ENCODE measurements around the gene ANKRD53. TPM values are rescaled to one million over a fixed set of nuclear protein-coding genes. Genes with fewer than 3 reads are reported as not detected.
A peak's percentile ranks its signal among the peaks of the same experiment; 100 is the strongest.

Gene ANKRD53
- polyA plus RNA-seq, 2 of the 4 experiments (the other 2 are of a cell fraction), result not detected

GRCh38 chr2:70959271-70959761 lies 19.1 kb upstream of the ANKRD53 start:
- ChIA-PET CTCF (interaction anchor here (1.4 to 11.4 kb wide), 7 partner anchors 8 to 97 kb away, joined by 4 to 171 read pairs (median 6); partner anchors contain the start of gene ANKRD53), POLR2A (no interaction called here)
- H3K4me1 ChIP-seq, result no peaks in the 10 kb centered on the region
- no peak overlapping the region for H3K4me2 ChIP-seq
- ATAC-seq (no peak), FAIRE-seq (no peak), DNase-seq (ENCODE audit: low read depth in 1 of 2, low spot score in 1 of 2) (no peak)
- TF ChIP-seq RNF2 (IDR thresholded peaks at IDR 0.05; ENCODE audit: borderline replicate concordance, low read depth), result no peak
- TF ChIP-seq CBX2 (IDR thresholded peaks at IDR 0.05; ENCODE audit: borderline replicate concordance, low read depth), result no peak
- TF ChIP-seq PHF8 (IDR thresholded peaks at IDR 0.05; ENCODE audit: borderline replicate concordance, low read depth), result no peak
- no peak overlapping the region for H3K27ac ChIP-seq
- 79% methylated on average over 9 of the region's 9 CpGs for WGBS (ENCODE audit: missing lambda C conversion rate)
- H3K4me3 ChIP-seq, result no peak overlapping the region
- H3K9me3 ChIP-seq, result no peaks in the 10 kb centered on the region

- POLR2A ChIA-PET, result no interaction called here
- DNase-seq (ENCODE audit: low read depth in 1 of 2, low spot score in 1 of 2) (no peak), ATAC-seq (peak in 1 of 2 experiments; percentile 7; a peak in 1 of 6 replicates), FAIRE-seq (no peak)
- Histone ChIP-seq H3K9me3 (no peaks in the 10 kb centered on the region), H3K27ac (no peak overlapping the region), H3K4me3 (no peak overlapping the region), H3K4me2 (no peak overlapping the region), H3K4me1 (no peaks in the 10 kb centered on the region)
- CTCF ChIA-PET, result interaction anchor here (0.6 to 11.4 kb wide), 9 partner anchors 9 to 213 kb away, joined by 3 to 171 read pairs (median 6); partner anchors contain the start of gene ANKRD53
- WGBS (ENCODE audit: missing lambda C conversion rate), result 82% methylated on average over 16 of the region's 17 CpGs
- TF ChIP-seq EP300 (IDR thresholded peaks at IDR 0.05) (no peak), REST (IDR thresholded peaks at IDR 0.05) (no peak), FOSL2 (IDR thresholded peaks at IDR 0.05) (no peak), FOSL2 (CRISPR knock-in tag; IDR thresholded peaks at IDR 0.05) (no peak), TFCP2L1 (CRISPR knock-in tag; IDR thresholded peaks at IDR 0.05) (no peak), CHD2 (IDR thresholded peaks at IDR 0.05; ENCODE audit: low read length, partially characterized antibody) (no peak), ZSCAN20 (CRISPR knock-in tag; IDR thresholded peaks at IDR 0.05) (no peak), ESRRA (IDR thresholded peaks at IDR 0.05; ENCODE audit: borderline replicate concordance, low read length) (no peak), FOXS1 (CRISPR knock-in tag; IDR thresholded peaks at IDR 0.05) (no peak), PBX3 (IDR thresholded peaks at IDR 0.05) (no peak), ZC3H11A (IDR thresholded peaks at IDR 0.05) (no peak), NPAS2 (CRISPR knock-in tag; IDR thresholded peaks at IDR 0.05; ENCODE audit: borderline replicate concordance) (no peak), EHF (CRISPR knock-in tag; IDR thresholded peaks at IDR 0.05) (no peak), EHMT2 (IDR thresholded peaks at IDR 0.05; ENCODE audit: low read depth) (no peak), SREBF2 (IDR thresholded peaks at IDR 0.05) (no peak), ELK1 (IDR thresholded peaks at IDR 0.05; ENCODE audit: low read depth, low read length) (no peak)
Observed at GRCh38 chr2:70959851-70960832, 18.3 kb upstream of the ANKRD53 start.
